Glutamatergic neuron (in vitro differentiated cells): ENCODE measurements around the gene FAM168A. TPM values are rescaled to one million over a fixed set of nuclear protein-coding genes. Genes with fewer than 3 reads are reported as not detected.

ENCODE experiments used
- DNase-seq: peaks from one replicate; pipeline ENCODE4 v3.0.0; 2022
- H3K27ac Mint-ChIP-seq: one replicate; pipeline ENCODE4 v1.8.0; 2020; ENCODE audit warnings: mild to moderate bottlenecking, mixed read lengths, inconsistent platforms; ENCODE audit not compliant: unreplicated experiment
- H3K27me3 Mint-ChIP-seq: one replicate; pipeline ENCODE4 v1.8.0; 2020; ENCODE audit warnings: mild to moderate bottlenecking, moderate library complexity, mixed read lengths, inconsistent platforms; ENCODE audit not compliant: unreplicated experiment
- H3K36me3 Mint-ChIP-seq: one replicate; pipeline ENCODE4 v1.8.0; 2020; ENCODE audit warnings: mild to moderate bottlenecking, mixed read lengths, inconsistent platforms; ENCODE audit not compliant: unreplicated experiment
- H3K4me1 Mint-ChIP-seq: one replicate; pipeline ENCODE4 v1.8.0; 2020; ENCODE audit warnings: mild to moderate bottlenecking, low read depth, mixed read lengths, inconsistent platforms; ENCODE audit not compliant: unreplicated experiment
- H3K4me3 Mint-ChIP-seq: one replicate; pipeline ENCODE4 v1.8.0; 2020; ENCODE audit warnings: mild to moderate bottlenecking, mixed read lengths, inconsistent platforms; ENCODE audit not compliant: unreplicated experiment
- H3K9me3 Mint-ChIP-seq: one replicate; pipeline ENCODE4 v1.8.0; 2020; ENCODE audit warnings: mild to moderate bottlenecking, moderate library complexity, mixed read lengths, inconsistent platforms; ENCODE audit not compliant: unreplicated experiment
- CTCF ChIP-seq: fragments of 200-600 bp; sonication (generic); IDR thresholded peaks from one replicate; pipeline ENCODE4 v1.5.0; 2021; ENCODE audit not compliant: partially characterized antibody, unreplicated experiment
- total RNA-seq: library from RNA; stranded (reverse); fragmentation: NEBNext Ultra II Directional; extraction: Animal tissue kit (Norgen Biotek cat#: 25700); gene quantifications from one replicate; pipeline ENCODE4 v1.2.1, GENCODE V29; 2021; ENCODE audit not compliant: unreplicated experiment

Gene FAM168A
- total RNA-seq, 1 donor from 2014 or later: 84.3 TPM

DNA sequence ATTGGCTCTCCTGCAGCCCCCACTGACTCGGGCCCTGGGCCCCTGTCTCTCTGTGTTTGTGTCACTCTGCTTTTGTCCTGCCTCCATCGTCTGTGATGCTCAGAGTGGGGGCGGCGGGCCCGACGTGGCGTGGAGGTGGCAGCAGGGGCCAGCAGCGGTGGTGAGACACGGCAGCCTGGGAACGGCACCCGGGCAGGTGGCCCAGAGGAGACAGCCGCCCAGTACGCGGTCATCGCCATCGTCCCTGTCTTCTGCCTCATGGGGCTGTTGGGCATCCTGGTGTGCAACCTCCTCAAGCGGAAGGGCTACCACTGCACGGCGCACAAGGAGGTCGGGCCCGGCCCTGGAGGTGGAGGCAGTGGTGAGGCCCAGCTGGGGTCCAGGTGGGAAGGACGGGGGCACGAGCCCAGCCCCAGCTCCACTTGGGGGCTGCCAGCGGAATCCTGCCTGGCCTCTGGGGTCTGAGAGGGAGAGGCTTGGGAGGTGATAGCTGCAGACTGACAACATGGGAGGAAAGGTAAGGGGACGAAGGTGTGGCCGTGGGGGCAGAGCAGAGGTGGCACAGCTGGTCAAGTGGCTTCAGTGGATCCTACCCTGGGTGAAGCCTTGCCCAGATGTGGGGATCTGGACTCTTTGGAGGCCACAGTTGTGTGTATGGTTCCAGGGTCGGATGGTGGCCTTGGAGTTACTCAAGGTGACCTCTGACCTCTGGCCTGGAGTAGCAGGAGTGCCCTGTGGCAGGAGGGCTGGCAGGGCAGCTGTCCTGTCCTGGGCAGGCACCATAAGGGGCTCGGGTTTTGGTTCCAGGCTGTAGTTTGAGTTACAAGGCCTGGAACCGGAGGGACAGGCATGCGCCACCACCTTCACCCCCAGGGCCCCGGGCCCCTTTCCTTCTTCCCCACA lies 205.6 kb downstream of the FAM168A start:
- Mint-ChIP-seq H3K27me3 (peaks cover 13% of the 10 kb centered on the region), H3K9me3 (peaks cover 7% of the 10 kb centered on the region), H3K4me1 (peaks cover 20% of the 10 kb centered on the region), H3K4me3 (no peak overlapping the region), H3K36me3 (no peaks in the 10 kb centered on the region), H3K27ac (no peak overlapping the region)
- DNase-seq: no peak
- TF ChIP-seq CTCF: no peak

- Mint-ChIP-seq H3K36me3 (no peaks in the 10 kb centered on the region), H3K27me3 (peaks cover 17% of the 10 kb centered on the region), H3K4me3 (no peak overlapping the region), H3K4me1 (peaks cover 27% of the 10 kb centered on the region), H3K9me3 (peaks cover 7% of the 10 kb centered on the region), H3K27ac (no peak overlapping the region)
- no peak for TF ChIP-seq CTCF
- no peak for DNase-seq
These were observed 206.2 kb downstream of the FAM168A start for GRCh38 chr11:73391665-73392064.

- Mint-ChIP-seq H3K36me3 (no peaks in the 10 kb centered on the region), H3K4me3 (no peak overlapping the region), H3K9me3 (peaks cover 7% of the 10 kb centered on the region), H3K27ac (no peak overlapping the region), H3K27me3 (peaks cover 11% of the 10 kb centered on the region), H3K4me1 (peaks cover 25% of the 10 kb centered on the region)
- TF ChIP-seq CTCF: no peak
- no peak for DNase-seq
These were observed 207.0 kb downstream of the FAM168A start for GRCh38 chr11:73390601-73391565.

DNA sequence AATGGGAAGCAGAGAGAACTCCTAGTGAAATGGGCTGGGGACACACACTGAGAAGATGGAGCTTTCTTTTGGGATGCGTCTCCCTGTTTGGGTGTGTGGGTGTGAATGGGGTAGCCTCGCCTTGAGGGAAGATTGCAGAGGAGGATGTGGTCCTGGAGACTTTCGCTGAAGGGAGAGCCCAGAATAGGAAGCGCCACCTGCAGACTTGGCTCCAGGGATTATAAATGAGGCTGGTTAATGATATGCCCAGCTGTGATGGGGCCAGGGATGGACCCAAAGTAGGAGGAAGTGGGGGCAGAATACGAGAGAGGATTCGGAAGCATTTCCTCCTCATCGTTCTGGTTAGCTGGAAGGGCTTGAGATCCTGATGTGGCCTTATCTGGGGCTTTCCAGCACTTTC lies 208.0 kb downstream of the FAM168A start:
- Mint-ChIP-seq H3K27ac (peak overlapping the region; percentile 29), H3K36me3 (no peaks in the 10 kb centered on the region), H3K4me3 (no peak overlapping the region), H3K9me3 (peaks cover 7% of the 10 kb centered on the region), H3K27me3 (peaks cover 11% of the 10 kb centered on the region), H3K4me1 (peaks cover 23% of the 10 kb centered on the region)
- no peak for TF ChIP-seq CTCF
- no peak for DNase-seq

- no peak for TF ChIP-seq CTCF
- Mint-ChIP-seq H3K27ac (peak overlapping the region; percentile 62), H3K9me3 (peaks cover 7% of the 10 kb centered on the region), H3K4me3 (no peak overlapping the region), H3K27me3 (peaks cover 11% of the 10 kb centered on the region), H3K36me3 (no peaks in the 10 kb centered on the region), H3K4me1 (peaks cover 24% of the 10 kb centered on the region)
- DNase-seq: no peak
These were observed 208.8 kb downstream of the FAM168A start for GRCh38 chr11:73389134-73389525.
